Measurements from ENCODE around the gene GIMAP6.
"Not testable (repeated sequence)": the region's sequence is repeated elsewhere in the genome, so short reads cannot be mapped to it uniquely, and the experiment has no call there.

Gene GIMAP6

DNA sequence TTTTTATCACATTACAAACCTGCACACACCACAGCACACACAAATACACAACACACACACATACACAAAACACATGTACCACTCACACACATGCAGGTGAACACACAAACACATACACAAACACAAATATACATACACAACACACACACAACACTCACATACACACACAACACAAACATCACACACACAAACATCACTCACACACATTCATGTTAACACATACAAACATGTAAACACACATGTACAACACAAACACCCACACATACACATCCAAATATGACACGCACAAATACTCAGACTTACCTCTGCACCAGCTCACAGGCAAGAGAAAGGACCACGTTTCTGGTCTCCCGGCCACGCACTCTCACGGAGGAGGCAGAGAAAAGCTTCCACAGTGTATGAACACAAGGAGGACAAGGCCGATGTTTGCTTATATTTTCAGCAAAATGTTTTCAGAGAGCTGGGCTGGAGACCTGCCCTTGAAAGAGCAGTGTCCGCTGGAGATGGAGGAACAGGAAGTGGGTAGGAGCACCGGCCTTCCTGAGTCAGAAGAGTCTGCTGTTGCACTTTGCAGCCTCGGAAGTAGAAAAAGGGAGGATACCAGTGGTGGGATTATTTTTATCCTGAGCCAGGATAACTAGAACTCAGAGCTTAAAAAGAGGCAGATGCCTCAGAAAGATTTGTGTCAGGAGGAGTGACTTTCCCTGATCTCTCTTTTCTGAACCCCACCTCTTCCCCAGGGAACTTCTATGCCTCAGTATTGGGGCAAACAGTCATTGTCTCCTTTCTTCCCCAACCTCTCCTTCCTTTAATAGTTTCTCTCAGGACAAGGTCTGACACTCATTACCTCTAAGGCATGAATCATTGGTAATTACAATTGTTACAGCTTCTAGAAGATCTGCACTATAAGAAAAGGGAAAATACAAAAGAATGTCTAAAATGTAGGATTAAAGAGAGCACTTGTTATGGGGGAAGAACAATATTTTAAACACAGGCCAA, at the start of gene GIMAP6:
GIMAP6 (minus strand) TSS at position 520 of the 999 bp plus-strand sequence. CDS start 2,243 bp downstream, outside the sequence.
- in situ Hi-C loops (cut with HindIII; ENCODE audit: low sequenced_read_pairs): no loop called here

DNA sequence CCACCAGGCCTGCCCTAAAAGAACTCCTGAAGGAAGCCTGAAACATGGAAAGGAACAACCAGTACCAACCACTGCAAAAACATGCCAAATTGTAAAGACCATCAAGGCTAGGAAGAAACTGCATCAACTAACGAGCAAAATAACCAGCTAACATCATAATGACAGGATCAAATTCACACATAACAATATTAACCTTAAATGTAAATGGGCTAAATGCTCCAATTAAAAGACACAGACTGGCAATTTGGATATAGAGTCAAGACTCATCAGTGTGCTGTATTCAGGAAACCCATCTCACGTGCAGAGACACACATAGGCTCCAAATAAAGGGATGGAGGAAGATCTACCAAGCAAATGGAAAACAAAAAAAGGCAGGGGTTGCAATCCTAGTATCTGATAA, 48.2 kb upstream of the GIMAP6 start:
- in situ Hi-C loops (cut with HindIII; ENCODE audit: low sequenced_read_pairs): not testable (repeated sequence)

DNA sequence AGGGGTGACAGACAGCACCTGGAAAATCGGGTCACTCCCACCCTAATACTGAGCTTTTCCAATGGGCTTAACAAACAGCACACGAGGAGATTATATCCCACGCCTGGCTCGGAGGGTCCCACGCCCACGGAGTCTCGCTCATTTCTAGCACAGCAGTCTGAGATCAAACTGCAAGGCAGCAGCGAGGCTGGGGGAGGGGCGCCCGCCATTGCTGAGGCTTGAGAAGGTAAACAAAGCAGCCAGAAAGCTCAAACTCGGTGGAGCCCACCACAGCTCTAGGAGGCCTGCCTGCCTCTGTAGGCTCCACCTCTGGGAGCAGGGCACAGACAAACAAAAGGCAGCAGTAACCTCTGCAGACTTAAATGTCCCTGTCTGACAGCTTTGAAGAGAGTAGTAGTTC, 46.4 kb upstream of the GIMAP6 start:
- in situ Hi-C loops (cut with HindIII; ENCODE audit: low sequenced_read_pairs): not testable (repeated sequence)

DNA sequence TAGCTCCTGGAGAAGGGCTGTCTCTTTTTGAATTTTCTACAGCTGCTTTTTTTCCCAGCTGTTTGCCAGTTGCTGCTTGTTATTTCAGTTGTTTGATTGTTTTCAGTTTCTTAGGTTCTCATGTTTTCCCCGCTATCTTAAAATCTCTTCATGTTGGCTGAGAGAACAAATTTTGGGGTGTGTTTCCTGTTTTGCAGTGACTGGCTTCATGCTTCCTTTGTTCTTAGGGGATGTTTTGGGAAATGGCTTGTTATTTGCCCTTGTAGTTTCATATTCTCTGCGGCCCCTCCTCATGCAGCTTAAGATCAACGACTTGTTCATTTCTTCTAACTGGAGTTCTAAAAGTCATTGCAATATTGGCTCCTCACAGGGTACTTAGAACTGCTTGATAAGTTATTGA, 44.7 kb upstream of the GIMAP6 start:
- in situ Hi-C loops (cut with HindIII; ENCODE audit: low sequenced_read_pairs): not testable (repeated sequence)

DNA sequence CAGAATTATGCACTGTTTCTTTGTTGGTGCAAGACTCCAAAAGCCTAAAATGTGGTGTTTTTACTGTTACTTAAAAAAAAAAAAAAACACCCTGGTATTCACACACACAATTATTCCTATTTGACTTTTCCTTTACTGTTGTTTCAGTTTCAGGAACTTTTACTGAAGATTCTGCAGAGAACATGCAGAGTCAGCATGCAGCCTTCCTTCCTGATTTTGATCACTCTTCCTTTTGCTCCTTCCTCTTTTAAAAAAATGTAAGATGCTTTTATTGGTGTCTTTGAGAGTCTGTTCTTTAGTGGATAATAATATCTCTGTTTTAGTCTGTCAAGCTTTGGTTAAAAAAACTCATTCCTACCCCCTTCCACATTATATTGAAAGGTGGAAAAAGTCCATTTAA, 44.1 kb upstream of the GIMAP6 start:
- in situ Hi-C loops (cut with HindIII; ENCODE audit: low sequenced_read_pairs): not testable (repeated sequence)

DNA sequence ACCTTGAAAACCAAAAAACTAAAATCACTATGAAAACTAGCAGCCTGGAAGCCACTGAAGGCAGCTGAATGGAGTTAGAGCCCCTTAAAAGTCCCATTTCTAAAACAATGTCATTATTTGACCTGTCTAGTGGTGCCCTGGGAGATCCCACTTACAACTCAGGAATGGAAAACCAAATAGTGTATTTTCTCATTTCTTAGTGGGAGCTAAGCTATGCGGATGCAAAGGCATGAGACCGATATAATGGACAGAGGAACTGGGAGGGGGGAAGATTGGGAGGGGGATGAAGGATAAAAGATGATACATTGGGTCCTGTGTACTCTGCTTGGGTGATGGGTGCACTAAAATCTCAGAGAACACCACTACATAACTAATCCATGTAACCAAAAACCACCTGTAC, 43.5 kb upstream of the GIMAP6 start:
- in situ Hi-C loops (cut with HindIII; ENCODE audit: low sequenced_read_pairs): no loop called here

DNA sequence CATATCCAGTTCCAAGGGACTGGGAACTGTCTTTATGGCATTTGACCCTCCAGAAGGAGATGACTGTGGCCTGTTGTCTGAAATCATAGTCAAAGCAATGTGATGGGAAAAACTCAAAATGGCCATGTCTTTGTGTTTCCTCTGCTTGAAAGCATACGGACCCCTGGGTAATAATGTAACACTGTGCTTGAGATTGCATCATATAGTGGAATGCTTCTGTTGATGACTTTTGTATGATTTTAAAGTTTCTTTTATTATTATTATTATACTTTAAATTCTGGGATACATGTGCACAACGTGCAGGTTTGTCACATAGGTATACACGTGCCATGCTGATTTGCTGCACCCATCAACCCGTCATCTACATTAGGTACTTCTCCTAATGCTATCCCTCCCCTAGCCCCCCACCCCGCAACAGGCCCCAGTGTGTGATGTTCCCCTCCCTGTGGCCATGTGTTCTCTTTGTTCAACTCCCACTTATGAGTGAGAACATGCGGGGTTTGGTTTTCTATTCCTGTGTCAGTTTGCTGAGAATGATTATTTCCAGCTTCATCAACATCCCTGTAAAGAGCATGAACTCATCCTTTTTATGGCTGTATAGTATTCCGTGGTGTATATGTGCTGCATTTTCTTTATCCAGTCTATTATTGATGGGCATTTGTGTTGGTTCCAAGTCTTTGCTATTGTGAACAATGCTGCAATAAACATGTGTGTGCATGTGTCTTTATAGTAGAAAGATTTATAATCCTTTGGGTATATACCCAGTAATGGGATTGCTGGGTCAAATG, 39.8 kb upstream of the GIMAP6 start:
- in situ Hi-C loops (cut with HindIII; ENCODE audit: low sequenced_read_pairs): not testable (repeated sequence)

DNA sequence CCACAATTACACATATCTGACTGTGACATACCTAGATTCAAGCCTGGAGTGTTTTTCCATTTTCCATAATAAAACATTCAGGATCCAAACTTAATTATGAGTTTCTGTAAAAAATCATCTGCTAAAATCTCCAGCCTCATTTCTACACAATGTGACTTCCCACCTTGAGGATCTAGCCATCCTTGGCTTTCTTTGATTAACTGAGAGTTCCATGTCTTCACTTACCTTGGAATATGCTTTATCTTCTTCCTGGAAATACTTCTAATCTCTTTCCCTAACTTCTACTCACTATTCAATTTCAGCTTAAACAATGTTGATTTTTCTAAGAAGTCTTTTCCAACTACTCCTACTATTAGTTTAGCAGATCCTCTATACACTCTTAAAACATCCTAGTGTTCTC, 36.8 kb upstream of the GIMAP6 start:
- in situ Hi-C loops (cut with HindIII; ENCODE audit: low sequenced_read_pairs): no loop called here

DNA sequence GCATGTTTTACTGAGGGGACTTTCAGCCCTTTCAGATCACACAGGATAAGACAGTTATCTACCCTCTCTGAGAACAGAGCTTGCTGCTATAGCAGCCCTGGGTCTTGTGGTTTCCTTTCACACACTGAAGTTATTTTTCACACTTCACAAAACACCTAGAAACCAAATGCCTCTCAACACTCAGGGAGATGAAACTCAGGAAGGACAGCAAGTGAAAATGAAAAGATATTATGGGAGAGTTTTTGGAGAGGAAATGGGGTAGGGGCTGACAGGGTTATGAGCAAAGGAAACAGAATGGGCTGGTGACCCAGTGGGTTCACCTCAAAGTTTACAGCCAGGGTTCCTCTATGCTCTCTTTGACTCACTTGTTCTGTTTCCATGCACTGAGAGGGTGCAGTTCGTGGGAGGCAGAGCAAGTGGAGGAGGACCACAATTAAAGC, 36.3 kb upstream of the GIMAP6 start:
- in situ Hi-C loops (cut with HindIII; ENCODE audit: low sequenced_read_pairs): no loop called here

DNA sequence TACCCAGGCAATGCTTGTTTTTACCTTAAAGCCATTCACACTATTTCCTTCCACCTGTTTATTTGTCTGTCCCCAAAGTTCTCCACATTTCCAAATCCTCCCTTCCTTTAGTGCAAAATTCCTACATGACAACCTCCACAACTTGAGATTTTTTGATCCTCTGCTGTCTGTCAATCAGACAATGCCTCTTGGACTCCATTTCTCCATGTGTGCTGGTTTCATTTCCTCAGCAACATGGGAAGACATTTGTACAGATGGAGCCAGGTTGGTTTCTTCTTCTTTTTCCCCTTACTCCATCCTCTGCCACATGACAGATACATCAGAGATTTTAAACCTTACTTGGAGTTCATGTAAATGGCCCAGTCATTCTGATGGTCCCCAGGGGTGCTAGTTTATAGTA, 34.2 kb upstream of the GIMAP6 start:
- in situ Hi-C loops (cut with HindIII; ENCODE audit: low sequenced_read_pairs): no loop called here

DNA sequence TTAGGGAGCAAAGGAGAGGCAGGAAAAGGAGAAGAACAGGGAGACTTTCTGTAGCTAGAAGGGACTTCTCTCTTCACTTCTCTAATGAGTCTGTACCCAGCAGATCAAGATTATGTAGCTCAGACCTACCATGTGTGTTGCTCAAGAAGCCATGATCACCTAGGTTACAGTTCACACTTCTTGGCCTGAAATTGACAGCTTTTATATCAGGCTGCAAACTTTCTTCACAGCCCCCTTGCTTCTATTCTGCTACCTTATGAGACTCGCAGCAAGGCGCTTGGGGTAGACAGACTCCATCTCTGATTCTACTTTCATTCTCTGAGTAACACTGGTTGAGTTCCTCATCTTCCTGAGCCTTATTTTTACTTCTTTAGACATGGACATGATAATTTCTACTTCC, 33.7 kb upstream of the GIMAP6 start:
- in situ Hi-C loops (cut with HindIII; ENCODE audit: low sequenced_read_pairs): no loop called here

DNA sequence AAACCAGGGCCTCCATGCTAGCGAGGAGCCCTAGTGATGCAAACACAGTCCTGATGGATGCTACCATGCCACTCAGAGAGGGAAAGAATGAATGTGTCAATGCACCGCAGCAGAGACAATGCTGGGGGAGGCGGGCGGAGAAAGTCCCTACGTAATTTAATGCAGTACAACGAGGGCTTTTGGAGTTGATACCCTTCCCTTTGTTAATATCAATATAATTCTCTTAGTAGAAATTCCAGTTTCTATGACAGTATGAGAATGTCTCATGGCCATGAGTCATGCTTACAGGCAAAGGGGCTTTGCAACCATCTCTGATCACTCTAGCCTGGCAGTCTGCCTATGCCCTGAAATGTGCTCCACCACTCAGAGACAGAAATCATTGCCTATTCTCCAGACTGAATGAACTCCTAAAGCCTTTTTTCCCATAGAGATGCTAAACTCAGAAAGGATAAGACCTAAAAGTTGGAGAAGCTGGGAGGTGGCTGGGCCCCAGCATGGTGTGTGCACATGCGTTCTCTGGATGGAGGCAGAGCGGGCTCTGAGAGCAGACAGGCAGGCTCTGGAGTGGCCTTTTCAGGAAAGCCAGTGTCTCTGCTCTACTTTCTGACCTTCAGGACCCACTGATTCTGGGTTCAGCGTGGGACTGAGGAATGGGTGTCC, 33.0 kb upstream of the GIMAP6 start:
- in situ Hi-C loops (cut with HindIII; ENCODE audit: low sequenced_read_pairs): no loop called here

DNA sequence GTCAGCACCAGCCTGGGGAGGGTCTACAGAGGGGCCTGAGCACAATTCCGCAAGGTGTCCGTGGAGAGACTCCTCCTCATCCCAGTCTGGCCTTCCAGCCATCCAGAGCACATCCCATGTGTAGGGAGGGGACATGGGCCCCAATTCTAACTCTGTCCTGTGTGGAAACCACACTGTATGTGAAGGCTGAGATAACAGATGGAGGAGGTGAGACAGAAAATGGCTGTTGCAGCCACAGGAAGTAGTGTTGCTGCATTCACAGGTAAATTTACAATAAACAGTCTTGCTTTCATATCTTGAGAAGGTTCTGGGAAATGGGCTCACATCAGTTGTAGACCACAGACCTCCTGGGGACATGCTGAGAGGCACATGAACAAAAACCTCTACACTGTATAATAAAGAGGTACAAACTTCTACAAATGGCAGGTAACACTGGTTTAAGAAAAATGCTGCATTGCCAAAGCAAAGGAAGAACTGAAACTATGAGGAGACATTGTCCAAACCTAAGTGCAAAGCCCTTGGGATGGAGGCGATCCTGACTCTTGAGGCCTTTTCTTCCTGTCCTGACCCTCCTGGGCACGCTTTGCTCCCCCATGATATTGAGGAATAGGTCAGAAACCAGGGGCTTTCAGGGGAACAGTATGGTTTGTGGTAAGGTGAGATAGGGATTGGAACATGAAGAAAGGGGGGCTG, 31.8 kb upstream of the GIMAP6 start:
- in situ Hi-C loops (cut with HindIII; ENCODE audit: low sequenced_read_pairs): no loop called here

DNA sequence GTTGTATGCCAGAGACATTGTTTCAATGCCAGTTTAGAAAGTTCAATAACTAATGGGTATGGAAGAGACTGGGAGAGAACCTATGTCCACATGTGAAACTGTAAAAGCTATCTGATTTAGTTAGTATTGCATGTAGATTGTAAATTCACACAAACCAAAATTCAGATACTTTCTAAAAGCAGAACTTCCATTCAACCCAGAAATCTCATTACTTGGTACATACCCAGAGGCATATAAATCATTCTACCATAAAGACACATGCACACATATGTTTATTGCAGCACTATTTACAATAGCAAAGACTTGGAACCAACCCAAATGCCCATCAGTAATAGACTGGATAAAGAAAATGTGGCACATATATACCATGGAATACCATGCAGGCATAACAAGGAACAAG, 30.6 kb upstream of the GIMAP6 start:
- in situ Hi-C loops (cut with HindIII; ENCODE audit: low sequenced_read_pairs): not testable (repeated sequence)

DNA sequence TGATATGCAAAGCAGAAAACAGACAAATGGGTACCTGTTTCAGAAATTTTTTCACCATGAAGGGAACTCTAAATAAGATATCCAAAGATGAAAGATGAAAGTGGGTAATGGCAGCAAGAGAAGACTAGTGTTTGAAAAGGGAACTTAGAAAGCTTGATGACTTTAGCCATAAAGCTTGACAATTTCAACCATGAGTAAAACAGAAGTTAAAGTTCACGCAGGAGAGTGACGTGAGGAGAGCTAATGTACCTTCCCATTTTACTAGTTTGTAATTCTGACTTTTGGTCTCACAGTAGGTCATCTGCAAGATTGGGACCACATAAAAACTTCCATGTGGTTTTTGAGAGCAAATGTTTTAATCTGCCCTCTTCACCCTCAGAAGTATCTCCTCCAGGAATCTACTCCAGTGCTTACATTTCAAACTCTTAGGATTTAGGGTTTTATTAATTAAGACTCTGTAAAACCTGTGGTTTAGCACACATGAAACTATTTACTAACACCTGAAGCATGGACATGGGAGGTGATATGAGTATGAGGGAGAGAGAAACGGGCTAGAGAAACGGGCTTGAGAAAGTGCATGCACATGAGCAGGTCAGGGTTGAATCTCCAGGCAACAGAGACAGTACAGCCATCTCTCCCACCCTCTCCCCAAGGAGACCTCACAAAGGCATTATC, 28.9 kb upstream of the GIMAP6 start:
- in situ Hi-C loops (cut with HindIII; ENCODE audit: low sequenced_read_pairs): no loop called here

DNA sequence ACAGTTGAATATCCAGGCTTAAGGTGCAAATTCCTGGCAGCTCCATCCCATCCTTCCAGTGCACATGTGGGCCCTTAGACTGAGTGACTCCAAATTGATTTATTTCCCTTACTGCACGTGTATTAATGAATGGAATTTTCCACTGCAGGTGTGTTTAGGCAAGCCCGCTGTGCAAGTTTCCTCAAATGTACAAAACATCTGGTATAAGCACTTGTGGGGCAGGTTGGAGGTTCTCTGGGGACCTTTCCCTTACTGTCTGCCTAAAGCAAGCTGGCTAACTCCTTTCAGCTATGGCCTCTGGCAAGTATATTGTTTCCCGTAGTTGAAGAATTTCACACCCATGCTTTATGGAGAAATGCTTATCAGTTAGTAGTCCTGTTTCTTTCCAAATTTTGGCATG, 25.3 kb upstream of the GIMAP6 start:
- in situ Hi-C loops (cut with HindIII; ENCODE audit: low sequenced_read_pairs): loop anchor here (5.0 kb wide), 1 partner anchor 60 kb away; the partner anchor contains the start of gene GIMAP1

DNA sequence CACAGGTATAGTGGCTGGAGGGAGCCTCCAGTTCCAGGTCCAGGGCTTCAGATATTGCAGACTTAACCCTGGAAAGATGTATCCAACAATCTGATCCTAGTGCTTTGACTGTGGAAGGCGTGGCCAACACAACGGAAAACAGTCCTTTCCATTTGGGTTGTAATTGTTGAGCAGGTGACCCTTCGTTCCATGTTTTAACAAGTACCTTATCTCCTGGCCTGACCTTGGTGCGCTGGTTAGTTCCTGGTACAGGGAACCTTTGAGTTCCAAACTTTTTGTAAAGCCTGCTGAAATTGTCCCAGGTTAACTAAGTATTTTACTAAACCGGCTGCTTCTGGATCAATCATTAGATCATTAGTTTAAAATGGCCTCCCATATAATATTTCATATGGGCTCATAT, 23.9 kb upstream of the GIMAP6 start:
- in situ Hi-C loops (cut with HindIII; ENCODE audit: low sequenced_read_pairs): loop anchor here (5.0 kb wide), 1 partner anchor 61 kb away; the partner anchor contains the start of gene GIMAP1

DNA sequence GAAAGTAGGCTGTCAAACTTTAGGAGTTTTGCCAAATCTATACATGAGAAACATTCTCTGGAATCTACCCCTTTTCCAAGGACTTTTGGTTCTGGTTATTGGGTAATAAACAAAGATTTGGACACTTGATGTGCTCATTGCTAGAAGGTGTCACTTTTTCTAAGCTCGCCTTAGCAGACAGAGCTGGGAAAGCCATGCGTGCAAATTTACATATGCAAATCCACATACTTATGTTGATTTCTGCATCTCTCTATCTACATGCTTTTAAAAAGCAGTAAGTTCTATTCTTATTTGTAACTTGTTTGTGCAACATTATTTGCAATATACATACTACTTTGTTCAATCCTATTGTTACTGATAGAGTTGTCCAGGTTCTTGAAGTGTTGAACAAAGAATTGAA, 22.5 kb upstream of the GIMAP6 start:
- in situ Hi-C loops (cut with HindIII; ENCODE audit: low sequenced_read_pairs): loop anchor here (5.0 kb wide), 1 partner anchor 63 kb away; the partner anchor contains the start of gene GIMAP1

DNA sequence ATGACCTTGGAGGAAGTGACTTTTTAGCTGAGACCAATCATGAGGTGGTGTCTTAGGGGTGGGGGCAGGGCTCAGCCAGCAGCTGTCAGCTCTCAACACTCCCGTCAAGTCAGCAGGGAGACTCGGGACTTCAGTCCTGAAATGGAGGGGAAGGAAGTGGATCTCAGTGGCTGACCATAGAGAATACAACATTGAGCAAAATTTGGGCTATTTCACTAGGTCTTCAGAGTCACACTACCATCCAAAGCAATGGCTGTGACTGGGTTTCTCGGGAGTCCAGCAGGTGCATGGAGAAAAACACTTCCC, 16.8 kb upstream of the GIMAP6 start:
- in situ Hi-C loops (cut with HindIII; ENCODE audit: low sequenced_read_pairs): no loop called here
